Inflammatory macrophage (primary cell): ENCODE results near the gene HOXC11.

Source experiments
- DNase-seq, 2 donors: peaks; one replicate each; pipeline ENCODE4 v3.0.0-alpha.2; 2020 to 2022

HOXC11 gene

DNA sequence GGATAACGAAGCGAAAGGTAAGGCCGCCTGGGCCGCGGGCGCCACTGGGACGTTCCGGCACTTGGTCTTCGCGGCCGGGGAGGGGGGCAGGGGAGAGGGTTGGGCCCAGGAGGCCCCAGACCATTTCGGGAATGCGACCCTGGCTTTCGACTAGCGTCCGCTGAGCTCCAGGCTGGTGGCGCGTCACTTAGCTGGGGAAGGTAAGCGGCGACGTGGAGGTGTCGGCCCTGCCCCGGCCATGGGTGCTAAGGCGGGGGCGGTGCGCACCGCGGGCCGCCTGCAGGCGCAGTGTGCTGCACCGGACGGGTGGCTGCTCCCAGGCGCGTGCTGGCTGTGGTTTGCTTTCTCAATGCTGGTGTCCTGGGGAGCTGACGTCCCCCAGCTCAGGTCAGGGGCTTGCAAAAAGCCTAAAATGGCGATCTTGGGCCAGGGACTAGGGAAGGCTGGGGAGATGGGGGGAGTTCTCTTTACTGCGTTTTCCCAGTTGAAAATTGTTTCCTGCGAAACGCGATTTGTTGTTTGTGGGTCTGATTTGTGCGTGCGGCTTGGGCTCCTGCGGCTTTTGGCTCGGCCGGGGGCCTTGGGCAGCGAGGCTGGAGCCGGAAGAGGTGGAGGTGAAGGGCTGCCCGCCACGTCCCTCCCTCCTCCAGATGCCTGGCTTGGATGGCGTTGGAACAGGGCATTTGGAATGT is 13.2 kb downstream of the HOXC11 start:
- DNase-seq, result no peak

DNA sequence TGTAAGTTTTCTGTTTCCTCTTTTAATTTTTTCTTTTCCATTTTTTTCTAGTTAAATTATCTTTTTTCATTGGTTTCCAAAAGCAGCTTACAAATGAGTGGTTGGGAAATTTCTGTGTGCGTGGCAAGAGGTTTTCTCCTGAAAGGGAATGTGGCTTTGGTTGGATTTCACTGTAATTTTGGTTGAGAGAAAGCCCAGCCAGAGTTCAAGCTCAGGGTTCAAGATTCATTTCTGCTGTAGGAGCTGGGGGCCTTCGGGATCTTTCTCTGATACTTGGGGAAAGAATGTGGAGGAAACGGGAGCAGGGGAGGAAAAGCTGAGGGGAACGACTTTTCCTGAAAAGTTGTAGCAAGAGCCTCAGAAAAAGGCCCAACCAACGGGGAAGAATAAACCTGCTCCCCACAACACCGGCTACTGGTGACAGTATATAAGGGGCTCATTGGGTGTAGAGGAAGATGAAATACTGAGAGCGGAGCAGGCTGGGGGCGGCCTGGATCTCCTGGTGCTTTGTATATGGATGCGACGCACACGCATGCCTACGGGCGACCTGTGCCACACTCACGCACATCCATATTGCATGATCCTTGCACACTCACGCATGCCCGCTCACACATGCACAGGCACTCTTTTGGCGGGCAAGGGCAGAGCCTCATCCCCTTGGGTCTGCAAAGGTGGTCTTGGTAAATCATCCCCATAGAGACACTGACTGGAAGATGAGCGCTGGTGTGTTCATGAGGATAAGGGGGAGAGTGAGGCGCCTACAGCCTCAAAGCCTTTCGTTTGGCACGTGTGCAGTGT is 14.0 kb downstream of the HOXC11 start:
- DNase-seq, result no peak

DNA sequence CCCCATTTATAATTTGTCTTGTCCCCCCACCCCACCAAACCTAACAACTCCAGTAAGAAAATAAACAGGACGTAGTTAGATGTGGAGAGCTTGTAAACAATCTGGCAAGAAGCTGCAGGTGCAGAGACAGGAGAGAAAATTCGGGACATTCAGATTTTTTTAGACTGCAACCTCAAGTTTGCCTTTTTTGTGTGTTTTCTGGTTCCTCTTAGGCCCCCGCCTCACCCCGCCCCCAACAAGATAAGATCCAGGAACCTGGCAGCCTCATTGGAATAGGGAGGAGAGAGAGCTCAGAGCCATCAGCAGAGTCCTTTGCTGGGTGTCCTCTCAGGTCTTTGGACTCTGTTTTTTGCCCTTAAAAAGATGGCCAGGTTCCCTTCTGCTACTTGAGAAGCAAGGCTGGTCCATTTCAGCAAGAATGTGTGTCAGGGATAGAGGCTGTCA is 14.9 kb downstream of the HOXC11 start:
- no peak for DNase-seq

DNA sequence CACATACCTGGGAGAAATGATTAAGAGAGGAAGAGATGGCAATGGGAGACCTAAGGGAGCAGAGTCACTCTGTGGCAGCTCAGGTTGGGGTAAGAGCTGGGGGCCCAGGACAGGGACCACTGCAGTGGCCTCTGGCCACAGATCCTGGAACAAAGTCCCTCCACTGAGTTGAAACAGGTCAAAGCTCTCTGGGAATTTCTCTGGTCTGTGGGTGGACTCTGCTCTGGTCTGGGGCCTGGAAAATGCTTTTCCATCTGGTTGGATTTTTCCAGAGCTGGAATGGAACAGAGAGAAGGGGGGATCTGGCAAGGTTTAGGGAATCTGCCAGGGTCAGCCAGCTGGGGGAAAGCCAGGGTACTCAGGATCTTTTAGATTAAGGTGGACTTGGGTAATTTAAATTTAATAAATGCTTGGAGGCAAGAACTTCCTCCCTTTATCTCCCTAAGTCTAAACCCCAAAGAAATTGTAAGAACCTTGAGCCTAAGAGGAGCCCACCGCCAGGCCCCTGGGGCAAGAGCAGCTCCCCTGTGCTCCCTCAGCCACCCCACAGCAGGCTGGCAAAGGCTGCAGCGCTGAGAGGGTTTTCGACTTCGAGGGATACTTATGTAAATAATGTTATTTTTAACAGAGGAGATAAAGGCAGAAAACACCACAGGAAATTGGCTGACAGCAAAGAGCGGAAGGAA is 15.8 kb downstream of the HOXC11 start:
- no peak for DNase-seq

DNA sequence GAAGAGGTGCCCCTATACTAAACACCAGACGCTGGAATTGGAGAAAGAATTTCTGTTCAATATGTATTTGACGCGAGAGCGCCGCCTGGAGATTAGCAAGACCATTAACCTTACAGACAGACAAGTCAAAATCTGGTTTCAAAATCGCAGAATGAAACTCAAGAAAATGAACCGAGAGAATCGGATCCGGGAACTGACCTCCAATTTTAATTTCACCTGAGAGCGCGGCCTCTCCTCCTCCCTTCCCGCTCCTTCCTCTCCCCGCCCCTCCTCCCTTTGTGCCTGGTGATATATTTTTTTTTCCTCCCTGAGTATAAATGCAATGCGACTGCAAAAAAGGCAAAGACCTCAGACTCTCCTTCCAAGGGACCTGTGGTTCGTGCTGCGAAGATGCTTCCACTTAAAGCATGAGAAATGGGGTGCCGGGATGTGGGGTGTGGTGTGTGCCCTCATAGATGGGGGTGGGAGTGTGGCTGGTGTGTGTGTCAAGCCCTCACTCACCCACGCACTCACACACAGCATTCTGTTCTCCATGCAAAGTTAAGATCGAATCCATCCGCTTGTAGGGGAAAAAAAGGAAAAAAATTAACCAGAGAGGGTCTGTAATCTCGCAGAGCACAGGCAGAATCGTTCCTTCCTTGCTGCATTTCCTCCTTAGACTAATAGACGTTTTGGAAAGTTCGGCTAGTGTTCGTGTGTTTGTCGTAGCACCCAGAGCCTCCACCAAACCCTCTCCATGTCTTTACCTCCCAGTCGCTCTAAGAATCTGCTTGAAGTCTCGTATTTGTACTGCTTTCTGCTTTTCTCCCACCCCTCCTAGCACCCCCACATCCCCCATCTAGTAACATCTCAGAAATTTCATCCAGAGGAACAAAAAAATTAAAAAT is 16.5 kb downstream of the HOXC11 start:
- peak; percentile 6 to 22 for DNase-seq

DNA sequence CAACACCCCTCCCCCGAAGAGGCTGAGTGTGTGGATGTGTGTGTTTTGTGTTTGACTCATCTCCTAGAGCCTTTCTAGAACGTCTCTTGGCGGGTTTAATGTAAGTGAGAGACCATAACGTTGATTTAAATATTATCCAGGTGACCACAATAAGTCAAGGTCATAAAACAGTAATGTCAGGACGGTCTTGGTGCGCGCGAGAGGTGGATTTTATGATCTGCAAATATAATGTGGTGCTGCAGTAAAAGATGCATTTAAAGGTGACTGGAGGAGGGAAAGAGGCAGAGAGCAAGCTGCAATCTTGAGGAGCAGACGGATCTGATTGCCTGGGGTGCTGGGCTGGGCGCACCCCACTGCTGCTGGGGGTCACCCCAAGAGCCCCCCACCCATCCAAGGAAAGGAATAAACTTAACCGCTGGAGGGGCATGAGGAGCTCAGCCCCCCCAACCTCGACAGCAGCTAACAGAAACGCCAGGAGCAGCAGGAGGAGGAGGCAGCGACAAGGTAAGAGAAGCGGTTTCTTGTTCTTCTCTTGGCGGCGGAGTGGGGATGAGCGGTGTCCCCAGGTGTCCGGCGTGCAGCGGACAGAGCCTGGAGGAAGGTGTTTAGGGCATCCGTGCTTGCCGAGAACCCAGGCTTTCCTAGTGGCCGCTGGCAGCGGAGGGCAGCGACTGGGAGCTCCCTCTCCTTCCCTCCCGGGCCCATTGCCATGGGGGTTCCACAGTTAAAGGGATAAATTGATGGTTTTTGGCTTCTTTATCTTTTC is 17.6 kb downstream of the HOXC11 start:
- no peak for DNase-seq

DNA sequence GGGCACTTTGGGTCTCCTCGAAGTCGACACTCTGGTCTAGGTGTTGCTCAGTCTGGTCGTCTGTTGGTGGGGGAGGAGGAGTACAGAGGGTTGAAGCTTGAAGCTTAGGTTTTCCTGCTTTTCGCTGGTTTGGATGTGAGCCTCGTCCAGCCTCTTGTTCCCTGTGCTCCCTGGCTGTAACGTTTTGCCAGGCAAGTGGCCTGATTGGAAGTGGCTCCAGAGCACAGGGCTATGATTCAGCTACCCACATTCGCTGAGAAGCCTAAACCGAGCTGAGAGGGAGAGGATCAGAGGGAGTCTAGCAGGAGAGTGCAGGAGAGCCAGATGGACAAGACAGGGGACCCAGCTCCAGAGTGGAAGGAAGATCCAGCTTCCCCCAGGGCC is 18.1 kb downstream of the HOXC11 start:
- DNase-seq, result no peak

DNA sequence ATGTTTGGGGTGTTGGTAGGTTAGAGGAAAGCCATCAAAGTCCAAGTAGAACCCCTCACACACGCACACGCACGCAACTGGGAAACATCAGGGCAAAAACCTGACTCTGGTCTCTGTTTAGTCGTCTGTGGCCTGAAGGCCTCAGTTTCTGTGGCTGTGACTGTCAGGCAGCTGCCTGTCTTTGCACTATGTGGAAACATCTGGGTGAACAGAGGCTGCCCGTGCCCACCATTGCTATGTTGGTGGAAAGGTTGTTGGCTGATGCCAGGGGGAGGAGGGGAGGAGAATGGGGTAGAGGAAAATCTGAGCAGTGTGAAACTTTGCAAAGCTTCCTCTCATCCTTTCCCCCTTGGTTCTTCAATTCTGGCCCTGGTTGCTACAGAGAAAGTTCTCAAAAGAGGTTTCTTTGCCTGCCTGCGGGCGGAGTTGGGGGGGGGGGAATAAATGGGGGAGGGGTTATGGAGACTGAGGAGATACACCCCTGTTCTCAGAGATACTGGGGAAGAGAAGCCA is 19.5 kb downstream of the HOXC11 start:
- no peak for DNase-seq

DNA sequence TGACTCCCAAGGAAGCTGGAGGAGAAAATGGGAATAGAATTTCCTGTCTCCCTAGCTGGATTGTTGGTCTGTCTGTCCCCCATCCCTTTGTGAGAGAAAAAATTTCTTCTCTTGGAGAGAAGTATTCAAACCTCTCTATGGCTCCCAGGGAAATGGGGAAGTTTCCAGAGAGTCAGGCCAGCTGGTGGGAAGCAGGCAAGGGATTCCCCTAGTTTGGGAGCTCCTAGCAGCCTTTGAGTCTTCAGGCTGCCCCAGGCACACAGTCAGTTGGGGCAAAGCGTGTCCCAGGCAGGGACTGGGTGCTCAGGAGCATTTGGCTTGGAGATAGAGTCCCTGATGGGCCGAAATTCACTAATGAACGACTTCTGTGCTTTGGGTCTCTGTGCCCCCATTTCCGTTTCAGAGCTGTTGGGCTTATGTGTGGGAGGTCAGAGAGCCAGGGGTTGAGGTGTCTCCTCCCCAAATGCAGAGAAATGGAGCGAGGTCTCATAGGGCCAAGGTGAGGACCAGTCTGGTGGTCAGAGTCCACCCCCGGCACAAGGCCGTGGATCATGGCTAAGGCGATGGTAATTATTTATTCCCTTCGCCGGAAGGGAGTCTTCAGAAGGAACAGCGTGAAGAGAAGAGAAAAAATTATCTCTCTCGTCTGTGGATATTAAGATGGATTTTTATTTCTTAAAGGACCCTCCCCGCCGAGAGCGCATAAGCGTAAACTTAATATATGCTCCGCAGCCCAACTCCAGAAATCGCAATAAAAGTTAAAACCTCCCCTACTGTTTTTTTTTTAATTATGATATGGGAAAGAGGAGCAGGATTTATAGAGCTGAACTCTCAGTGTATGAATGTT is 20.5 kb downstream of the HOXC11 start:
- DNase-seq, result no peak

DNA sequence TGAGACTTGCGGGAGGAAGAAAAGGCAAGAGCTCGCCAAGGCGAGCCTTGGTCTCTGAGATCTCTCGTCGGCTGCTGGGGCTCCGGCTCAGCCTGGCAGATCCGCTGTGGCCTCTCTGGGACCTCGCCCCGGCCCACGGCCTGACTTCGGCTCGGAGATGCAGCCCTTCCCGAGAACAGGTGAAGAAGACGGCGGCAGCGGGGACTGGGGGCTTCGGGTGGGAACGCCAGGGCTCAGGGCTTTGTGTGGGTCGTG is 21.0 kb downstream of the HOXC11 start:
- no peak for DNase-seq

DNA sequence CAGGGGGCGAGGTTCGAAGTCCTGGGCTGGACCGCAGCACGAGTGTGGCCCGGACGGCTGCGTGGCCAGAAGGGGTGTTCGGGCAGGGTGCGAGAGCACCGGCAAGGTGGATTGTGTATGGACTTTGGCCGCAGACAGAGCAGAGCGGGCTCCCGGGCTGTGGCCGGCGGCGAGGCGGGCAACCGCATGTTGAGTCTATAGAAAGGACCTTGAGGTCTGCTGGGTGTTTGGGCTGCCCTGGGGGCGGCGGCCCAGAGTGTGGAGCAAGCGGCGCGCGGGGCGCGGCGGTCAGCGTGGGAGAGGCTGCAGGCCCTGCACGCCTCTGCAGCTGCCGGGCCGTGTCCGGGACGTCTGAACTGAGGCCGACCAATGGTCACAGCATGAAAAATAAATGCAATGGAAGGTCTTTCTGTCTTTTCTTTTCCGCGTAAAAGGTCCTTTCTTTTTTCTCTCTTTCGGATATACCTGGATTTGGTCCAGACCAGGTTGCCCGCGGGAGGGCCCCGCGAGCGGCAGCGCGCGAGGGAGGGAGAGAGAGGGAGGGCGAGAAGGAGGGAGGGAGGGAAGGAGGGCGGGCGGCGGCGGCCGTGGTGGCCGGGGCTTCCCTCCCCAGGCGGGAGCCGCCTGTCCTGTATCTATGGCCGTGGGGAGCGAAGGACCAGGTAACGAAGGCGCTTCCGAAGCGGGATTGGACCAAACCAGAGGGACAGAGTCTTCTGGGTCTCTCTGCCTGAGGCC is 21.5 kb downstream of the HOXC11 start:
- DNase-seq, result no peak

DNA sequence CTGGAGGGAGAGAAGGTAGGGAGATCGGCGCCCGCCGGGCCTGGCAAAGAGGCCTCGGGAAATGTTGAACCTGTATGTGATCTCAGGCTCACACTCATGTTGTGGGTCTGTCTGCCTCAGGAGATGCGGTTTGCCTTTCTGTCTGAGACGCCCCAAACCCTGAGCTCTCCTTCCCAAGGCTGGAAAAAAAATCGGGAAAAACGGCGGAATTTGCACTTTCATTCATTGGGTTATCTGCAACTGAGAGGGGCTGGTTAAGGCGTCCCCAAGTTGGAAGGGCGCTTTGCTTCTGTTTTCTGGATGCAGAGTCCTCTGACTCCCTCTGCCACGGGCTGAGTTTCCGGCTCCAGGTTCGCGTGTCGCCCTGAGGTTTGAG is 22.1 kb downstream of the HOXC11 start:
- DNase-seq, result no peak

DNA sequence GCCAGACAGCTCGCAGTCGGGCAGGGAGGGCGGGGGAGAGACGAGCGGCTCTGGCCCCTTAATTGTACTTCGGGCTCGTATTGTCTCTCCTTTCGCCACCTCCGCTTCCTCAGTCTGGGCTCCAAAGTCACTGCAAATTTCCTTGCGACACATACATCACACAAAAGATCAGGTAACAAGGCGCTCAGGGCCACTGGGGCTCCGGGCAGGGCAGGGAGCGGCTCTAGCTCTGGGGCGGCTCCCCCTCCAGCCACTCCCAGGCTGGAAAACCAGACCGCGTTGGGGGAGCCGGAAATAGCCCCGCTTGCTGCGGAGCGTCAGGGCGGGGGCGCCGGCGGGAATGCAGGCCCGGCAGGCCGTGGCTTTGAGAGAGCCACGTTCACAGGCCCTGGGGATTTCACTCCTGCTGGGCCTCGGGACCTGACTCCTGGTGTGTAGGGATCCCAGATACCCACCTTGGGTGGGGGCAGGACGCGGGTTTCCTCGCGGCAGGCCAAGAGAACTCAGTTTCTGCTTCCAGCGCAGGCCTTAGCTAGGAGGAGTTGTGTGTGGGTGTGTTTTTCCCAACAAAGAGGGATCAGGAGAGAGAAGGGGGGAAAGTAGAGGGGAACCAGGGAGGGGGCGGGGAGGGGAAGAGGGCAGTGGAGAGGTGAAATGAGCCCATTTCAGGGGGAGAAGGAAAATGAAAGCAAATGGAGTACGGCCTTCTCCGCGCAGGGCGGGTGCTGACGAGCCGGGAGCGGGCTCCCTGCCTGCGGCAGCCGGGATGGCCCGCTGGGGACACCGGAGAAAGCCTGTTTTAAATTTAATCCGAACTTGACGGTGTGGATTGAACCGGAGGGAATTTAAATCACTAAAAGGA is 22.7 kb downstream of the HOXC11 start:
- no peak for DNase-seq

DNA sequence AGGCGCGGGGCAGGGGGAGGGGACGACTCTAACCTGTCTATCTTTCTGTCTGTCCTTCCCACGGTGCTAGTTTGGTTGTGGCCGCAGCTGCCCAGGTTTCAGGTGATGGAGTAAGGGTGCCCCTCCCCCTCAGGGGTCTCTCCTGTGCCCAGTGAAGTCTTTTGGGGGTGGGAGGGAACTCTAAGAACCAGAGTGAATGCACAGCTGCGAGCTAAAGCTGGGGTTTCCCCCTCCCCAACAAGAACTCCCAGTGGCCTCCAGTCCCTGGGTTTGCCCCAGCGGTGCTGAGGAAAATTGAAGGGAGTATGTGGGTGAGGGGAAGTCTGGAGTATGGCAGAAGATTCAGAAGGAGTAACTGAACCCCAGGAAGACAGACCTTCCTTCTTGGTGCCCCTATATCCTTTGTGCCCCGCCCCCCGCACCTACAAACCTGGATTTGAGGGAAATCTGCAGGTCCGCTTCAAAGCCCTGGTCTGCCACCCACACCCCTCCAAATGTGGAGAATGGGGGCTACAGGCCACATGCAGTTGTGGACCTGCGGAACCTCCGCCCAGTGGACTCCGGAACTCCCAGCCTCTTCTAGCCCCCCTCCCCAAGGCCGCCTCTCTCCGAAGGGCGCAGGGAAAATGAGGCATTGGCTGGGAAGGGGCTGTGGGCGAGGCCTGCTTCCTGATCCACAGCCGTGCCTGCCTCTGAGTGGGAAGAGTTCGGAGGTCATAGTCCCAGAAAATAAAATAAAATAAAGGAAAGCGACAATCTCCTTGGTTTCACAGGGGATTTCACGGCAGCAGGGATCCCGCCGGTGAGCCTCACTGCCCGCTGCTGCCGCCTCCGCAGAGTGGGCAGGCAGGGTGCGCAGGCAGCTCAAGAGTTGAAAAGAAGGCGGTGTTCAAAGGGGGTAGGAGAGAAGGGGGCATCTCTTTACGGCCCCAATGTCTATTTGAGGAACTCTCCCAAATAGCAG is 23.6 kb downstream of the HOXC11 start:
- DNase-seq, result no peak

DNA sequence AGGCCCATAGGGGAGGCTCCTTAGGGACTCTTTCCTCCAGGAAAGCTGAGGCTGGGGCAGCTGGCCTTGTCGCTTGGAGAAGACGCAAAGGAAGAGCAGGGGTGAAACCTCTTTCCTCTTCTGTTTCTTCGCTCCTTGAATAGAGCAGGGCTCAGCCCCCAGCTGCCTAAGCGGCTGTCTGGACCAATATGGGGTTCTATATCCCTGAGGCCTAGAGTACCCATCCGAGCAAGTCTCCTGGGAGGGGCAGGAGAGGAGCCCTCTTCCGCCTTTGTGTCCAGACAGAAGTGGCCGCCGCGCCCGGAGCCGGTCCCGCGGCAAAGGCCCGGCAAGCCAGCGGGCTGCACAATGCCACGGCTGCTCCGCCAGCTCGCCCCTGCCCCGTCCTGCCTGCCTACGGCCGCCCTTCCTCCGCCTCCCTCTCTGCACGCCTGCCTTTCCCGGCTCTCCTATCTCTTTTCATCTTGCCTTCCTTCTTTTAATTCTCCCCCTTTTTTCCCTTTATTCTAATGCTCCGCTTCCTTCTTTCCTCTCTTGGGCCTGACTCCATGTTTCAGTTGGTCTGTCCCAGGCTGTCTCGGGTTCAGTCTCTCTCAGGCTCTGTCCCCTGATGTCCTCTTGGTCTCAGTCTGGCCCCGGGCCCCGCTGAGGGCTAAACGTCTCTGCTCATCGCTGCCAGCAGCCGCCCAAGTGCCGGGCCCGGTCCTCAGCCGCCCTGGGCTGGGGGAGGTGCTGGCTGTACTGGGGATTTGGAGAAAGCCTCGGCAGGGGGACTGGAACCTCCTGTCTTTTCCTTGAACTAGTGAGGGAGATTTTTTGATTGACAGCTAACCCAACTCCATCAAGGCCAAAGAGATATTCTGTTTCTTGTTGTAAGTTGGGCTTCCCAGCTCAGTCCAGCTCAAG is 24.5 kb downstream of the HOXC11 start:
- no peak for DNase-seq

DNA sequence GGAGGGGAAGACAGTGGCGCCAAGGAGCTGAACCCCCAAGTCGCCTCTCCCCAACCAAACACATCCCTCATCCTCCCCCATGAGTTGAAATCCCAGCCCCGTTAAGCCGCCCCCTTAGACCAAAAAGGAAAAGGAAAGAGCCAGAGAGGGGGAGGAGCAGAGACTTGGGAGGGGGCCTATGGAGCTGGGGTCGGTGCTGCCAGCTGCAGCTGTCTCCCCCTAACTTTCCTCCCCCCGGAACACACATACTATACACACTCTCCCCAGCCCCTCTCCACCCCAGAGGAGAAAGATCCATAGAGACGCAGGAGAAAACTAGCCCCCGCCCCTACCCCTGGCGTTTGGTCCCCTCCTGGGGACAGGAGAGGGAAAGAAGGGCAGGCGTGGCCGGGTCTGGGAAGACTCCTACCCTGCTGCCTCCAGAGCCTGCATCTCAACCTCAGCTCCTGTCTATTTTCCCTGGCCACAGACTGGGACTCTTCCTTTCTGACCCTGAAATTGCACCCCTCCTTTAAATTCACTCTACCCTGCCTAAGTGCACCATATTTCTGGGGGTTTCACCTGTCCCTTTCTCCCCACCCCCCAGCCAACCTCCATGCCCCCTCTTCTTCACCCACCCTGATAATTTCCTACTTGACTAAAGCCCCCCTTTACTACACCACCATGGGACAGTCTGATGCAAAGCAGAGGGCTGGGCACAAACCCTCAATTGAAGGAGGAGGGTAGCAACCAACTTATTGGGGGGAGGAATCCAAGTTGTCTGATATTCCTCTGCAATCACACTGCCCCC is 25.4 kb downstream of the HOXC11 start:
- no peak for DNase-seq
